LNCaP clone FGC (cell line): Measurements from ENCODE around the gene MYOM3.

Source experiments
- DNase-seq: peaks from one replicate; pipeline ENCODE4 v3.0.0-alpha.2; 2011; ENCODE audit warnings: low read depth
- H3K4me3 ChIP-seq: 2 replicates; pipeline ENCODE4 v1.5.1; 2011; ENCODE audit warnings: mild to moderate bottlenecking, low read depth, low read length, control low read depth
- TF ChIP-seq, protein P1 (sequence below): IDR thresholded peaks from 2 replicates; pipeline ENCODE4 v1.5.1; 2012; ENCODE audit warnings: mild to moderate bottlenecking; ENCODE audit not compliant: control insufficient read depth, insufficient read depth; ENCODE audit errors: extremely low read depth

Gene MYOM3

DNA sequence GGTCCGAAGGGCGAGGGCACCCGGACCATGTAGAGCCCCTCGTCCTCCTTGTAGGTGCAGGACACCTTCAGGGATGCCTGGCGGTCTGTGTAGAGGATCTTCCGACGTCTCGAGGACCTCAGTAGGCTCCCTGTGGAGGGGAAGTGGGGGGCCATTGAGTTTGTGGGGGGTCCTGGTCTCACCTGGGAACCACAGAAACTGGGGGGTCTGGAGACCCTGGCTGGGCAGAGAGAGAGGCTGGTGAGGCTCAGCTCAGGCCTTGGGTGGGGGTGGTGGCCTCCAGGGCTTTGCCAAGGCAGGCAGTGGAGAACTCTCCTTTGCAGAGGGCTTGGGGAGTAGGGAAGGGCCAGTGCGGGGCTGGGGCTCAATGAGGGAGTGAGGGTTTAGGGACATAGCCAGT, 19.0 kb downstream of the MYOM3 start:
- DNase-seq = no peak
- H3K4me3 ChIP-seq = no peak overlapping the region
- TF ChIP-seq, protein P1, sequence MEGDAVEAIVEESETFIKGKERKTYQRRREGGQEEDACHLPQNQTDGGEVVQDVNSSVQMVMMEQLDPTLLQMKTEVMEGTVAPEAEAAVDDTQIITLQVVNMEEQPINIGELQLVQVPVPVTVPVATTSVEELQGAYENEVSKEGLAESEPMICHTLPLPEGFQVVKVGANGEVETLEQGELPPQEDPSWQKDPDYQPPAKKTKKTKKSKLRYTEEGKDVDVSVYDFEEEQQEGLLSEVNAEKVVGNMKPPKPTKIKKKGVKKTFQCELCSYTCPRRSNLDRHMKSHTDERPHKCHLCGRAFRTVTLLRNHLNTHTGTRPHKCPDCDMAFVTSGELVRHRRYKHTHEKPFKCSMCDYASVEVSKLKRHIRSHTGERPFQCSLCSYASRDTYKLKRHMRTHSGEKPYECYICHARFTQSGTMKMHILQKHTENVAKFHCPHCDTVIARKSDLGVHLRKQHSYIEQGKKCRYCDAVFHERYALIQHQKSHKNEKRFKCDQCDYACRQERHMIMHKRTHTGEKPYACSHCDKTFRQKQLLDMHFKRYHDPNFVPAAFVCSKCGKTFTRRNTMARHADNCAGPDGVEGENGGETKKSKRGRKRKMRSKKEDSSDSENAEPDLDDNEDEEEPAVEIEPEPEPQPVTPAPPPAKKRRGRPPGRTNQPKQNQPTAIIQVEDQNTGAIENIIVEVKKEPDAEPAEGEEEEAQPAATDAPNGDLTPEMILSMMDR = no peak

- H3K4me3 ChIP-seq = no peak overlapping the region
- TF ChIP-seq, protein P1 = no peak
- no peak for DNase-seq
Observed at GRCh38 chr1:24091971-24092482, 19.9 kb downstream of the MYOM3 start.

DNA sequence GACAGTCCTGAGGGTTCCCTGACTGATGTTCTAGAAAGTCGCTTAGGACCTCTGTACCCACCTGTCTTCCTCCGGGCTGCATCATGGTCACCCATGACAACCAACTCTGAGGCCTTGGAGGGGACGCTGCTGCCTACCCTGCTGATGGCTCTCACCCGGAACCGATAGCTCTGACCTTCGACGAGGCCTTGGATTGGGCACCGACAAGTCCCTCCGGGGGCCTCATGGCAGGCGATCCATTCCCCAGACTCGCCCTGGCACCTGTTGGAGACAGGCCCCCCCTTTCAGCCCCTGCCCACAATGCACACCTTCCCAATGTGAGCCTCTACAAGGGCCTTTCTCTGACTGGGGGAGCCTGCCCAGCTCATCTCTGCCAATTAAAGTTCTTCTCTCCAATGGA, 21.2 kb downstream of the MYOM3 start:
- no peak for DNase-seq
- TF ChIP-seq, protein P1 = no peak
- no peak overlapping the region for H3K4me3 ChIP-seq

GRCh38 chr1:24089743-24090555, 22.0 kb downstream of the MYOM3 start:
- DNase-seq = no peak
- TF ChIP-seq, protein P1 = no peak

DNA sequence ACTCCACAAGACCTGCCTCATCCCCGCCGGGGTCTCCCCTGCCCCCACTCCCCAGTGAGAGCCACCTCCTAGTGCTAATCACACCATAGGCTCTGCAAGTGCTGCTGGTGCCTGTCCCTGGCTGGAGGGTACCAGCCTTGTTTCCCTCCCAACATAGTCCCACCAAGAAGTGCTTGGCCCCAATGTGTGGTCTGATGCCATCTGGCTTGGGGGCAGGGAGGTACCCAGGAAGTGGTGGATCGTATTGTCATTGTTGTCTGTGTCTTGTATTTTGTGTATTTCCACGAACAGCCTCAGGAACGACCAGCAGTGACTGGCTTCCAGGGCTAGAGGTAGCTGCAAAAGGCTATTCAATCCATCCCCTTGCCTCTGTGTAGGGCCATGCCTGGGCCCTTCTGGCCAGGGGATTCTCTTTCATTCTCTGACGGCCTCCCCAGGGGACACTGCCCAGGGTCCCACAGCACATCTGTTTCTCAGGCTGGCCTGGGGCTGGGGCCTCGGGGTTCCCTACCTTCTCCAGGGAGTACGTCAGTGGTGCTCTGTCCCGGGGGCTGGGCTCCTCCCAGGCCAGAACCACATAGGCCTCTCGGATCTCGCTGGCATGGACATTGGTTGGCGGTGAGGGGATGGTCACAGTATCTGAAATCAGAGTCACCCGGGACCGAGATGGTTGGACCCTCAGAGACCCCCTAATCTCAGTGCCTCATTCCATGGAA, 22.8 kb downstream of the MYOM3 start:
- TF ChIP-seq, protein P1 = no peak
- H3K4me3 ChIP-seq = no peak overlapping the region
- no peak for DNase-seq

More at GRCh38 chr1:24089743-24090555, 22.0 kb downstream of the MYOM3 start:
- H3K4me3 ChIP-seq = no peak overlapping the region

DNA sequence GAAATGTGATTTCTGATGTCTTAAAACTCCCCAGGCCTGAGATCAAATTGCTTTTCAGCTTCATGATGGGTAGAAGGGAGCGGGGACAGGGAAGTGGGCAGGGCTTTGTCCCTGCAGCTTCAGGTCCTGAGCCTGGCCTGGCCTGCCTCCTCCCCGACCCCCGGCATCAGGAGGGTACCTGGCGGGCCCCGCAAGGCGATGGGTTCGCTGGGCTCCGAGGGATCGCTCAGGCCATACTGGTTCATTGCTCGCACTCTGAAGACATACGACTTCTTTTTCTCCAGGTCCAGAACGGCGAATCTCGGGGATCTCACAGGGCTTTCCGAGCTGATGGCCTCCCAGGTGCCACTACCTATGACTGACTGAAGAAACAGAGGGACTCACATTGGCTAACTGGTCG, 25.5 kb downstream of the MYOM3 start:
- no peak for DNase-seq
- TF ChIP-seq, protein P1 = no peak

More for the DNA sequence above, 25.5 kb downstream of the MYOM3 start:
- no peak overlapping the region for H3K4me3 ChIP-seq
